Measurements from ENCODE around the gene LMTK3. TPM values are rescaled to one million over a fixed set of nuclear protein-coding genes. Genes with fewer than 3 reads are reported as not detected.

LMTK3 gene
- total and polyA plus RNA-seq, 2 of the 13 experiments (the other 11 are each of a cell fraction or from before 2014, with no cell fraction given): 0.18 to 0.29 TPM

- TF ChIP-seq ATF4 (CRISPR knock-in tag; IDR thresholded peaks at IDR 0.05): no peak
- TF ChIP-seq ZNF362 (CRISPR knock-in tag; IDR thresholded peaks at IDR 0.05; ENCODE audit: borderline replicate concordance): no peak
- TF ChIP-seq HMGXB4 (CRISPR knock-in tag; IDR thresholded peaks at IDR 0.05; ENCODE audit: borderline replicate concordance in 1 of 2, low read depth in 1 of 2): 0 out of 4 replicates have a peak, but pooled peaks of 1 of the 2 experiments have one; percentile 37
- no peak for TF ChIP-seq ZNF562 (CRISPR knock-in tag; IDR thresholded peaks at IDR 0.05; ENCODE audit: borderline replicate concordance)
- no peak for TF ChIP-seq PRDM10 (CRISPR knock-in tag; IDR thresholded peaks at IDR 0.05; ENCODE audit: low read depth)
- no peak for TF ChIP-seq ARID3A (IDR thresholded peaks at IDR 0.05; ENCODE audit: low read depth, low read length)
- TF ChIP-seq TSC22D2 (CRISPR knock-in tag; IDR thresholded peaks at IDR 0.05; ENCODE audit: borderline replicate concordance): no peak
- no peak for TF ChIP-seq TIGD3 (CRISPR knock-in tag; IDR thresholded peaks at IDR 0.05; ENCODE audit: borderline replicate concordance)
- TF ChIP-seq FOXP1 (IDR thresholded peaks at IDR 0.05): no peak
- 0 out of 2 replicates have a peak, but pooled peaks have one; percentile 27 for TF ChIP-seq FOXP1 (CRISPR knock-in tag; IDR thresholded peaks at IDR 0.05)
- 0 out of 2 replicates have a peak, but pooled peaks have one; percentile 7 for TF ChIP-seq MED1 (CRISPR knock-in tag; IDR thresholded peaks at IDR 0.05)
- TF ChIP-seq ZNF83 (CRISPR knock-in tag; IDR thresholded peaks at IDR 0.05; ENCODE audit: borderline replicate concordance): 0 out of 2 replicates have a peak, but pooled peaks have one; percentile 24
- no peak for TF ChIP-seq XBP1 (CRISPR knock-in tag; IDR thresholded peaks at IDR 0.05)
- peak; percentile 50; the same call in 1 of the 2 replicates for TF ChIP-seq KDM6A (CRISPR knock-in tag; IDR thresholded peaks at IDR 0.05; ENCODE audit: low read depth)
These were observed 14.5 kb downstream of the LMTK3 start (continued) for GRCh38 chr19:48496959-48497727.

Measured in HepG2 (cell line).